NCI-H446 treated with DMSO at 0.1 percent for 48 hours (cell line): Measurements from ENCODE around the gene STK17A.
"Not testable (repeated sequence)": the region's sequence is repeated elsewhere in the genome, so short reads cannot be mapped to it uniquely, and the experiment has no call there.

Source experiments
- DNase-seq: peaks from one replicate; lab custom pipeline; 2025; lab: John Stamatoyannopoulos, UW

The STK17A gene

DNA sequence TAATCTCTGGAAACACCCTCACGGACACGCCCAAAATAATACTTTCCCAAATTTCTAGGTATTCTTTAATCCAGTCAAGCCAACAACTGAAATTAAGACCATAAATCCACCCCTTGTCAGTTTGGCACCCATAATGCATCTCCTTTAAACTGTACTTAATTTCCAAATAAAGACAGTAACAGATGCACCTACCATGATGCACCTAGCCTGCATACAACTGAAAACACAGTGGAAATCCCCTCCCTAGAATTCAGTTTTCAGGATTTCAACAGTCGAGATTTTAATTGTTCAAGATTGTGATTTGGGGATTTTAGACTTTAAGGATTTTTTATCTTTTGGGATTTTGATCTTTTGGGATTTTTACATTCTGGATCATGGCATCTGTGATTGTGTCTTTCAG is 17.1 kb downstream of the STK17A start:
- no peak for DNase-seq

DNA sequence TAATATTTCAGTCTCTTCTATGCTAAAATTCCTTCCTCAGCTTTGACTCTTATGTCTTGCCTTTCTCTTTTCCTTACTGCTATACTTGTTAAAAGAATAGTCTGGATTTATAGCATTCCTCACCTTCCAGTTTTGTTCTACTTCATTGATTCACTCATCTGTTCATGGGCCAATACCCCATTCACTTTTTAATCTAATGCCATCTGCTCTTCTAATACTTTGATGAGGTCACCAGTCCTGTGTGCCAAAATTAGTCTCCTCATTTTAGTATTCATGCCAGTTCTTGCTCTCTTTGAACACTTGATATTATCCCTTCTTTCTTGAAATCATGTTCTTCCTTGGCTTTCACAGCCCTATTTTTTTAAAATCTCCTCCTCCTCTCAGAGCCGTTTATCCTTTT is 19.3 kb downstream of the STK17A start:
- peak; percentile 98 for DNase-seq

DNA sequence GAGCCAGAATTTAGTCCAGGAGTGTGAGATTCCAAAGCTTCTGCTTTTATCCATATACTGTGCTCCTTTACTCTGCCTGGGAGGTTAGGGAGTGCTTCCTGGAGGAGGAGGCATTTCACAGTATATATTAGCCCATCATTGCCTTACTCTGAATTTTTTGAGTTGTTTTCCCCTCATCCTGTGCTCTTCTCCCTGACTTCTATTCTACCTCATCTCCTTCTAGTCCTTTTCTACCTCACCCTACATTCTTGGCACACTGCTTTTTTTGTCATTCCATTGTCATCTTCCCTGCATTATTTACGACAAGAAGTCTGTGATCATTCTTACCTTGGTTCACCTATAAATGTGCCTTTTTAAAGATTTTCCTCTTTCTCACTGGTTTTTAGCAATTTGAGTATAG is 21.3 kb downstream of the STK17A start:
- DNase-seq: no peak

DNA sequence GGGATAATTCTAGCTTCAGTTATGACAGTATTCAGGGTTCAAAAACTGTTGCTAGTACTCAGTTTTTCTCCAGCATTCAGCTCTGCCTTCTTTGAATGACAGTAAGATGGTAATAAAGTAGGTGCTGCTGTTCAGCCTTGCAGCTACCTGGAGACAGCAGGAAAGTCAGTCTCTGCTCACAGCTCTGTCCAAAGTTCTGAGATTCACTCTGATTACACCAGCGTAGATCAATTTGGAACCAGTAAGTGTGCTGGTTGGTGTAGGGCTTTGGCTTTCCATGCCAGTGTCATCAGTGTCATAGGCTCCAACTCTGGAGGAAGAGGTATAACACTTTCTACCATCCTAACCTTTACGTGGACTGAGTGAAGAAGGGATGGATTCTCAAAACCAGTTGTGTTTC is 26.2 kb downstream of the STK17A start:
- no peak for DNase-seq

DNA sequence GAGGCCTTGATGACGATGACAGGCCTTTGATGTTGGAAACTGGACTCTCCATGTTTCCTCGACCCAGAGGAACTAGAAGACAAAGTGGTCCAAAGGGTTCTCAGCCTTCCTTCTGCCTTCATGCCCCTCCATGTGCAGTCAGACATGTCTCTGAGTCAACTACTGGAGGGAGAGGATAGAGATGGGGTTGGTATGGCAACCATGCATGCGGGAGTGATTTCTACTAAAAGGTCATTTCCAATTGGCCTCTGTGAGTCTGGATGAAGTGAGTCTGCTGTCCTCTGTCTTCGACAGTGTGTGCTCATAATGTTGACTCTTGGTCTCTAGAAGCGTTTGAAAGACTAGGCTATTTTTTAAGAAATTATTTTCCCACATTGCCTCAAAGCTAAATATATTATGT is 29.2 kb downstream of the STK17A start:
- no peak for DNase-seq

DNA sequence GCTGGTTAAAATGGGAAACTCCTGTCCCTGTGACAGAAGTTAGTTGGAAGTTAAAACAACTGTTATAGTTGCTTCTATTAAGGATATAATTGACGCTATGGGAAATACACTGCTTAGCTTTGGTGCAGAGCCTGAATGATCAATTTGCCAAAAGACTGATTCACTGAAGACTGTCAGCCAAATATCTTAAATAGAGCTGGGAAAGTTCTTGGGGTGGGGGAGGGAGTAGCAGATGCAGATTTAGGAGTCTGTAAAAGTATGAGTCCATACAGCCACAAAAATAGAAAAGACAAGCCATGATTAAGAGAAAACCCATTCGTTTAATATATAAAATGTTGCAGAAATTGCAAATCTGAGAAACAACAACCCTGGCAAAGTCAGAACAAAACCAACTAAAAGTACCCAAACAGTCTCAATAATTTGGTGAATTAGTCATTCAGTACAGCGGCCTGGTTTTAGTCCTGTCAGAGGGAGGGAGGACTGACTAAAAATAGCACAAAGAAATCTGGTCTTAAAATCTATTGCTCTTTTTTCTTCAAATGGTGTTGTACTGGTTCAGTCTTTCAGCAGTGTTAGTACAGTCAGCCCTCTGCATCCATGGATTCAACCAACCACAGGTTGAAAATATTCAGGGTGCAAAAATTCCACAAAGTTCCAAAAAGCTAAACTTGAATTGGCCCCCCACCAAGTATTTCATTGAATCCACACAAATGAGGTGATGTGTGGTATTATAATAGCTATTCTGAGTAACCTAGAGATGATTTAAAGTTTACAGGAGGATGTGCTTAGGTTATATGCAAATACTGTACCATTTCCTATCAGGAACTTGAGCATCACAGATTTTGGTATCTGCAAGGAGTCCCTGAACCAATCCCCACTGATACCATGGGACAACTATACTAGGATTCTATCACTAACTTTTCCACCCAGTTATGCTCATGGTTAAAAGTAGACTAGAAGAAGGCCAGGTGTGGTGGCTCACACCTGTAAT is 30.0 kb downstream of the STK17A start:
- DNase-seq: peak; percentile 36

DNA sequence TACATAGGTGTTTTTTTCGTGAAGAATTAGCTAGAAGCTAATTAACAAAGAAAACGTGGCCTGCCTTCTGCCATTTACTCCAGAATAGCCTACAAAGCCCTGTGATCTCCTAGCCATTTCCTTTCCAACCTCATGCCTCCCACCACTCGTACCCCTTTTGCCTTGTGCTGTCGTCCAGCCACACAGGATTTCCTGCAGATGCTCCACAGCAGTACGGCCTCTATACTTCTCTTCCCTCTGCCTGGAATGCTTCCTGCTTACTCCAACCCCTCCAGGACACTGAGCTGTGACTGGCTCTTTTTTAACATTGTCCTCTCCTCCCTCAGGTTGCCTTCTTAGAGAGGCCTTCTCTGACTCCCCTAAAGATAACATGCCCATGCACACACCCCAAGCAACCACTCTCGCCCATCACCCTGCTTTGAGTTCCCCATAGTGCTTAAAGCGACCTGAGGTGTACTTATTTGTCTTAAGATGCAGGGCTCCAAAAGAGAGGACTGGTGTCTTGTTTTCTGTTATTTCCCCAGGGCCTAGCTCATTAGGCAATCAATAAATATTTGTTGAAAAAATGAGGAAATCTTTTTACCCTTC is 32.7 kb downstream of the STK17A start:
- DNase-seq: no peak

DNA sequence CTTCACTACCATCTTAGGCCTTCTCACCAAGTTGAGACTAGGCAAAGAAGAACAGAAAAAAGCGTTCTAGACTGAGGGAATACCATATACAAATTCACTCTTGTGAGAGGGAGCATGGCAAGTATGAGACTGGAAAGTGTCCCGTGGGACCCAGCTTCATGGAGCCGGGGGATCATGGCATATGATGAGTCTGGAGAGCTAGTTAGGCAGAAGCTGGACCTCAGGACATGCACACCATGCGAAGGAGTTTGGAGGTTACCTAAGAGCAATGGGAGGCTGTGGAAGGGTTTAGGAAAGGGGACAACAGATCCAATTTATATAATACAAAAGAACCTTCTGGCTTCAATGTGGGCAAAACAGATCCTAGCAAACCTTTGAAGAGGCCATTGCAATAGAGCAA is 34.1 kb downstream of the STK17A start:
- DNase-seq: no peak

DNA sequence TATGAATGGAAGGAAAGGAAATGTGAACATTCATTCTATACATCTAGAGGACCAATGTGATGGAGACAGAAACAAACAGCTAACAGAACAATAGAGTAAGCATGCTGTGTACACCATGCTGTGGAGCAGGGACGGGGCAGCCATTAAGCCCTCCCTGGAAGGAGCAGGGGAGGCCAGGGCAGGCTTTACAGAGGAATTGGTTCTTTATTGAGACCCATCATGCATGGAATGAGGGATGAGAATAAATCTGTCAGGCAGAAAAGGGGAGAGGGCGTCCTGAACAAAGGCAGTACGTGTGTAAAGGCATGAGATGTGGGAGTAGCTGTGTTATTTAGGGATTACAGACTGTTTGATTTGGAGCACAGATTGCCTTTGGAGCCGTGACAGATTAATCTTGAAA is 35.2 kb downstream of the STK17A start:
- no peak for DNase-seq

DNA sequence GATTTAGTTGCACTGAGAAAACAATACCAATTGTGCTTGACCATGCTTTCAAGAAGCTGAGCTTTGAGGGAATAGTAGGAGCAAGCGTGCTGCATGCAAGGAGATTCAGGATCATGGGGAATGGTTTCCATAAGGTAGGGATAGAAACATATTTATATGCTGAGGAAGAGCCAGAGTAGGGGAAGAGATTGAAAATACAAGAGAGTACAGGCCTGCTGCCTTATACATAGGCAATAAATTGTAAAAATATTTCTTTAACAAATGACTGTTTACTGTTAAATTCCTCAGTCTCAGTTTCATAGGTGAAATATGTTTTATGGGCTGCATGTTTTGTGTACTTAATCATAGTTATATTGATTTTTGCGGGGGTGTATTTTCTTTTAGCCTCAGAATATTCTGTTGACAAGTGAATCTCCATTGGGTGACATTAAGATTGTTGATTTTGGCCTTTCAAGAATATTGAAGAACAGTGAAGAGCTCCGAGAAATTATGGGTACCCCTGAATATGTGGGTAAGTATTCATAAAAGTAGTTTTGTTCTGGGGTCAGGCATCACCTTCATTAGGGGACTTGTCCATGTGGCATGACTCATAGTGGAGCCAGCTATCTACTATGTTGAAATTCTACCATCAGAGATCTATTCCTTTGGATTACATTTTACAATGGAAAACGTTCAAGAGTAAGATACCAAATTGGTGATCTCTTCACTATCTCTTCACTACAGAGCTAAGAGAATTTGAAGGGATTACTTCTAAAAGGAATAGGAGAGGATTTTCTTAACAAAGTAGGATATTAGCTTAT is 36.5 kb downstream of the STK17A start:
- no peak for DNase-seq

DNA sequence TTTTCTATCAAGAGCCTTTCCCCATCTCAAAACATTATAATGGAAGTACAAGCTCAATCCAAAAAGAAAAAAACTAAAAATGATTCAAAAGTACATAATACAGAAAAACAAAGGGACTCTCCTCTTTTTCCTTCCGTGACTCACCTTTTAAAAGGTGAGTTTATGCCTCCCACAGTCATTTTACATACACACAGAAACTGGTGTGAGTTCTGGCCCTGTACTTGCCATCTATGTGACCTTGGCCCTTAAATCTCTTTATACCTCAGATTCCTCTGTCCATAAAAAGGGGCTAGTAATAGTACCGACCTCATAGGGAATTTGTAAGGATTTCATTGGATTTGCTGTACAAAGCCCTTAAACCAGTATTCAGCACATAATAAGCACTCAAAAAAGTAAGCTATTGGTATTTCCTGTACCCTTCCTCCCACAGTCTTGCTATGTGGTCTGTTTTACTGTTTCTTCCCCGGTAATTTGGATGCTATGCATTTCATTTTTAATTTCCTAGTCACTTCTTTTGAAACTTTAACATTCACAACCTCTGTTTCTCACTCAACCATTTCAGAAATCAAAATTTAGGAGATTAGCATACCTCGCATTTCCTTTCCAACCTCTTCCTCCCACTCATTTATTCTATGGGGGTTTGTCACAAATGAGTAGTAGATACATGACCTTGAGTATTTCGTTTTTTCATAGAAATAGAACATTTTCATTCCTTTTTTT is 39.0 kb downstream of the STK17A start:
- no peak for DNase-seq

DNA sequence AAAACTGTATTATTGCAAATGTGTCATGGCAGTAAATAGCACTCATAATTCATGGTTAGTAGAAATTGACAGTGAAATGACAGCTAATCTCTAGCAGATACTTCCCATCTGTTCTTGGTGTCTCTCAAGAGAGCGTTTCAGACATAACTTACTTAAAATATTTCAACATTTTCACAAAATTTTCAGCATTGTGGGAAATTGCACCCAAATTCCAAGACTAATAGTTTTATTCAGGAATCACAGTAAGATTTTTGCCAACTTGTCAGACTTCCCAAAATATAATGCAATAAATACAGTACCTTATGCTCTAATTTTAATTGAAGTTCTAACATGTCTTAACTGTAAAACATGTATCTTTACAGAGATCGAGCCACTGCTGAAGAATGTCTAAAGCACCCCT is 41.2 kb downstream of the STK17A start:
- no peak for DNase-seq

DNA sequence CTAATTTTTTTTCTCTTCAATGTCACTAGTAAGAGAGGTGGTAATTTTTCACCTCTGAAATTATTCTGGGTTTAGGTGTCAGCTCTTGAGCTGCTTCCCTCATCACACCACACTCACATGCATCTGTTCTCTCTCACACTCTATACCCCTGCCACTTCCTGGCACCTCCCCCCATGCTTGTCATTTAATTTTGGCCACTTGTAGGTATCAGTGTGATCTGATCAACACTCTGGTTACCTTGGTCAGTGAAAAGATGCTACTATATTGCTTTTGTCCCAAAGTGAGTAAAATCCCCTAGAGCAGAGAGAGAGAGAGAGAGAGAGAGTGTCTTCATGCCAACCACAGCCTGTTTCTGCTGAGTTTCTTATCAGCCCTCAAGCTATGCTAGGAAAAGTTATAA is 42.5 kb downstream of the STK17A start:
- no peak for DNase-seq

DNA sequence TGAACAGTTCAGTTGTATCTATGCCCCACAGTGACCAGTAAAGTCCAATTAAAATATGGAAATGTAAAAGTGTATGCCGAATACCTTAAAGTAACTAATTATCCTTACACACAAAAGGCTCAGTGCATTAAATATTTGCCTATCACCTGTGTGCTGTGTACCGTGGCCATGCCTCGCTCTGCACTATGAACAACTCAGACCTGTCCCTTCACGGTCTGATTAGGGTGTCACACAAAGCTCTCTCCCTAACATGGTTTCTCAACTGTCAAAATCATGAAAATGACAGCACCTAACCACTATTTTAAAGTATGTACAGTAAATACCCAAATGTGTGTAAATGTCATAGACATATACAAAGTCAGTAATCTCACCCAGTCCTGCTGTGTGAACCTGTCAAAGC is 43.1 kb downstream of the STK17A start:
- no peak for DNase-seq

DNA sequence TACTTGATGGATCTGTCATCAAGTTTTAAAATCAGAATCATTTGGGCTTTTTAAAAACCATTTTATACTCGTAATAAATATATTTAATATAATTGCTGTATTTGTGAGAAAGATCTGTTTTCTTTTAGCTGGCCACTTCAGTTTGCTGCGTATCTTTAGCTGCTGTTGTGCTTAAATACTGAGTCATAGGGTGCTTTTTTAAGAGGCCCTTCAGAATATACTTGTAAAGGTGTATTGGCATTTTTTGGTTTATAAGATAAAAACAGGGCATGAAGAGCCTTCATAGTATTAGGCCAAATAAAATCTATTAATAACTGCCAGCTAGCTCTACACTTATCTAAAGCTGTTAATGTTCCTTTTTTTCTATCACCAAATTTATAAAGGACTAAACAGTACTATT is 43.8 kb downstream of the STK17A start:
- DNase-seq: no peak

DNA sequence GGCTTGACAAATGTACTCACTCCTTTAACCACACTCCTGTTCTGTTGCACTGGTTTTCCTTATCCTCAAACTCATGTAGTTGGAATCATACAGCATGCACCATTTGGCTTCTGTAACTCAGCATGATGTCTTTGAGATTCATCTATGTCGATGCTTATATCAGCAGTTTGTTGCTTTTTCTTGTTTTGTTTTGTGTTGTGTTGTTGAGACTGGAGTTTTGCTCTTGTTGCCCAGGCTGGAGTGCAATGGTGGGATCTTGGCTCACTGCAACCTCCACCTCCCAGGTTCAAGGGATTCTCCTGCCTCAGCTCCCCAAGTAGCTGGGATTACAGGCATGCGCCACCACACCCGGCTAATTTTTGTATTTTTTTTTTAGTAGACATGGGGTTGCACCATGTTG is 44.9 kb downstream of the STK17A start:
- DNase-seq: not testable (repeated sequence)

DNA sequence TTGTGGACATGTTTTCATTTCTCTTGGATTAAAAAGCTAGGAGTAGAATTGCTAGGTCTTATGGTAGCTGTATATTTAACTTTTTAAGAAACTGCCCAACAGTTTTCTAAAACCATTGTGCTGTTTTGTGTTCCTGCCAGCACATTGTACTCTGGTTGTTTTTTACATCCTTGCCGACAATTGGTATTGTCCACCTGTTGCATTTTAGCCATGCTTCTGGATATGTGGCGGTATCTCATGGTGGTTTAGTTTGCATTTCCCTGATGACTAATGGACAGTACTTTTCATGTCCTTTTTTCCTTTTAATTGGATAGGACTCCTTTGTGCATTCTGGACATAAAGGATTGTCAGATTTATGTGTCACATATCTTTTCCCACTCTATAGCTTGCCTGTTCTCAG is 45.5 kb downstream of the STK17A start:
- DNase-seq: no peak

DNA sequence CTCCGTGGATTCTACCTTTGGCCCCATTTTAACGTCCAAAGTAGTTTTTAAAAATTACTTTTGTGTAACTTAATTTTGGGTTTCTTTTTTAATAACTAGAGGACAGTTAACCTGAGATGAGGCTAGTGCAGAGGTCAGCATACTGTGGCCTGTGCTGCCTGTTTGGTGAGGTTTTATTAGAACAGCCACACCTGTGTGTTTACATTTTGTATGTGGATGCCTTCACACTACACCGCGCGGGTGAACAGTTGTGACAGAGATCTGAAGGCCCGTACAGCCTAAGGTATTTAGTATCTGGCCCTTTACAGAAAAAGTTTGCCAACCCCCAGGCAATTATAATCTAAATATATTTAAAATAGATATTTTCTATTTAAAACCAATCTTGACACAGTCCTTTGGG is 46.9 kb downstream of the STK17A start:
- no peak for DNase-seq

DNA sequence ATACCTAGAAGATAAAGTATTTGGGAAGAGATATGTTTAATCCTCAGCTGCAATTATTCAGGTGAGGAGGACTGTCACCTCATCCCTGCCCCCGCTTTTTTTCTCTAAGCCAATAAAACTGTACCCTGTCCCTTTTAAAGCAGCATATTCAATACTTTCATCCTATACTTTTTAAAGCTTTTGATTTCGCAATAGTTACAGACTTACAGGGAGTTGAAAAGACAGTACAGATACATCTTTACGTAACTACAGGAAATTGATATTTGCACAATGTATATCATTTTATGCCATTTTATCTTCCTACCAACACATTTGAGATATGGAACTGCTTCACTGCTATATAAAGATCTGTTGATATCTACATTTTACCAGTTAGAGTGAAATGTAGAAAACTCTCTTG is 47.6 kb downstream of the STK17A start:
- no peak for DNase-seq

DNA sequence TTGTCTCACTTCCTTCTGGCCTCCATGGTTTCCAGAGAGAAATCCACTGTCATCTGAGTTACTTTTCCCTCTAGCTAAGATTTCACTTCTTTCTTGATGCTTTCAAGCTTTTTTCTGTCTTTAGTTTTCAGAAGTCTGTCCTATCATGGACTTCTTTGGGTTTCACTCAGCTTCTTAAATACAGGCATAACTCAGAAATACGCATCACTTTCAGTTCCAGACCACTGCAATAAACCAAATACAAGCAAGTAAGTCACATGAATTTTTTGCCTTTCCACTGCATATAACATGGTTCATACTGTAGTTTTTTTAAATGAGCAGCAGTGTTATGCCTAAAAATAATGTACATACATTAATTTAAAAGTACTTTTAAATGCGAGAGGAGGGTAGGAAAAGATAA is 48.7 kb downstream of the STK17A start:
- no peak for DNase-seq

DNA sequence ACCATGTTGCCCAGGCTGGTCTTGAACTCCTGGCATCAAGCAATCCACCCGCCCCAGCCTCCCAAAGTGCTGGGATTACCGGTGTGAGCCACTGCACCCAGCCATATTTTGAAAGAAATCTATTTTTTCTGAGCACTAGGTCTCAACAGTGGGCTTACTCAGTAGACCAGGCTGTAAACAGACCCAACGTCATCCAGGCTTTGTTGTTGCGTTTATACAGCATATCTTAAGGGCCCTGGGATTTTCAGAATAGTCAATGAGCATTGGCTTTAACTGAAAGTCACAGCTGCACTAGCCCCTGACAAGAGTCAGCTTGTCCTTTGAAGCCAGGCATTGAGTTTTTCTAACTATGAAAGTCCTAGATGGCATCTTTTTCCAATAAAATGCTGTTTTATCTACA is 49.8 kb downstream of the STK17A start:
- no peak for DNase-seq

DNA sequence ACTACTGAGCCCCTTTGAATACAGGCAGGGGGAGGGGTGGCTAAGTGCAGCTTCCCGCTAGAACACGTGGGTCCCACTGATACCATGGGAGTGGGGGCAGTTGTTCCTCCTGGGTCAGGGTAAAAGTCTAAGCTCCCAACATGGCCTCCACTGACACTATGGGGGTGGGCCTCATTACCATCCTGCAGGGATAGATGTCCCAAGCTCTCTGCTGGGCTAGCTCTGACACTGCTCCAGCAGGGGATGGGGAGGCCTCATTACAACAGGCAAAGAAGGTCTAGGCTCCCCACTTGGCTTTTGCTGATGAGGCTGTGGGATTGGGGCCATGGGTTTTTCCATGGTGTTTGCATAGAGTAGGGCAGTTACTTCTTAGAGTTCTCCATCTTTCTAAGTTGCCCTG is 51.5 kb downstream of the STK17A start:
- no peak for DNase-seq
